HFF-Myc (cell line): ENCODE data around the gene PSD4.

Experiments used
- DNase-seq: peaks from one replicate; pipeline ENCODE4 v3.0.0-alpha.2; 2011; ENCODE audit warnings: low read depth; ENCODE audit errors: extremely low read depth
- H3K4me3 ChIP-seq: replicated peaks from 2 replicates; pipeline ENCODE4 v1.5.1; 2011; ENCODE audit warnings: low read depth, mild to moderate bottlenecking, control low read depth, low read length
- TF ChIP-seq, protein P1 (sequence below): IDR thresholded peaks from 2 replicates; pipeline ENCODE4 v1.5.1; 2012; ENCODE audit warnings: mild to moderate bottlenecking, low read depth, low read length, control low read depth; ENCODE audit errors: missing control alignments

PSD4 gene

DNA sequence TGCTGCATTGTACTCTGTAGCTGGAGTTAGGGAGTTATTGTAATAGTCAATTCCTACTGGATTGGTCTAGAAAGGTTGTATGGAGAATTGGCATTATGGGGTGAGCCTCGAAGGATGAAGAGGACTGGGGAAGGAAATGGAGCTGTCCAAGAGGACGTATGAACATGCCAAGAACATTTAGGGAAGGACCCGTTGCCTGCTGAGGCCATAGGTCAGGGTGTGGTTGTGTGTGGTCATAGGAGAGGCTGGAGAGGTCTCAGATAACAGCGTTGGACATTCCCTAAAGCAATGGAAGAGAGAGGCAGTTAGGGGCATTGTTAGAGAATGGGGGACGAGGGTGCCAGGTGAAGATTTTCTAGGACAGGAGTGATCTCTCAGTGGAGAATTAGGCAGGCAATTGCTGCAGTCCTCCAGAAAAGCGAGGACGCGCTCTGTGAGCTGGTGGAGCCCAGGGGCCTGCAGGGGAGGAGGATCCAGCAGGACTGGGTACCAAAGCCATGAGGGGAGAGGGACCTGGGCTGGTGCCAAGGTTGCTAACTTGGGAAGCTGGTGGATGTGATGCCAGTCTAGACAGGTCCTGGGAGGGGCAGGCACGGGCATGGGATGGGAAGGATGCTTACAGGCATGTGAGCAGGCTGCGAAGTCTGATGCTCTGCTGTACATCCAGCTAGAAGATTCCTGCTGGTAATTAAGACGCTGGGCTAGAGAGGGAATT, 9.4 kb upstream of the PSD4 start:
- TF ChIP-seq, protein P1, sequence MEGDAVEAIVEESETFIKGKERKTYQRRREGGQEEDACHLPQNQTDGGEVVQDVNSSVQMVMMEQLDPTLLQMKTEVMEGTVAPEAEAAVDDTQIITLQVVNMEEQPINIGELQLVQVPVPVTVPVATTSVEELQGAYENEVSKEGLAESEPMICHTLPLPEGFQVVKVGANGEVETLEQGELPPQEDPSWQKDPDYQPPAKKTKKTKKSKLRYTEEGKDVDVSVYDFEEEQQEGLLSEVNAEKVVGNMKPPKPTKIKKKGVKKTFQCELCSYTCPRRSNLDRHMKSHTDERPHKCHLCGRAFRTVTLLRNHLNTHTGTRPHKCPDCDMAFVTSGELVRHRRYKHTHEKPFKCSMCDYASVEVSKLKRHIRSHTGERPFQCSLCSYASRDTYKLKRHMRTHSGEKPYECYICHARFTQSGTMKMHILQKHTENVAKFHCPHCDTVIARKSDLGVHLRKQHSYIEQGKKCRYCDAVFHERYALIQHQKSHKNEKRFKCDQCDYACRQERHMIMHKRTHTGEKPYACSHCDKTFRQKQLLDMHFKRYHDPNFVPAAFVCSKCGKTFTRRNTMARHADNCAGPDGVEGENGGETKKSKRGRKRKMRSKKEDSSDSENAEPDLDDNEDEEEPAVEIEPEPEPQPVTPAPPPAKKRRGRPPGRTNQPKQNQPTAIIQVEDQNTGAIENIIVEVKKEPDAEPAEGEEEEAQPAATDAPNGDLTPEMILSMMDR, result no peak
- H3K4me3 ChIP-seq, result no peak overlapping the region
- no peak for DNase-seq

GRCh38 chr2:113164930-113165585, 8.7 kb upstream of the PSD4 start:
- DNase-seq, result no peak
- H3K4me3 ChIP-seq, result no peak overlapping the region
- TF ChIP-seq, protein P1, result no peak

DNA sequence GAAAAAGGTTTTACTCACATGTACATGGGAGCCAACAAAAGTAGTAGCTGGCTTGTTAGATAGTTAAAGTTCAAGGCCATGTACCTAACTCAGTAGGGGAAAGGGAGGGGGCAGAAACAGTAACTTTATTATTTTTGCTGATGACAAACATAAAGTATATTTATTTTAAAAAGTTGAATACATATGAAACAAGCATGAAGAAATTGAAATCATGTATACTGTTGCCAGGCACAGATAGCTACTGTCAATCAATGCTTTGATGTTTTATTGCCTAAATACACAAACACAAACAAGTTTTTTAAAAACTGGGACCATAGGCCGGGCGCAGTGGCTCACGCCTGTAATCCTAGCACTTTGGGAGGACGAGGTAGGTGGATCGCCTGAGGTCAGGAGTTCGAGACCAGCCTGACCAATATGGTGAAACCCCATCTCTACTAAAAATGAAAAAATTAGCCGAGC, 7.6 kb upstream of the PSD4 start:
- no peak for DNase-seq
- no peak overlapping the region for H3K4me3 ChIP-seq
- TF ChIP-seq, protein P1, result no peak

DNA sequence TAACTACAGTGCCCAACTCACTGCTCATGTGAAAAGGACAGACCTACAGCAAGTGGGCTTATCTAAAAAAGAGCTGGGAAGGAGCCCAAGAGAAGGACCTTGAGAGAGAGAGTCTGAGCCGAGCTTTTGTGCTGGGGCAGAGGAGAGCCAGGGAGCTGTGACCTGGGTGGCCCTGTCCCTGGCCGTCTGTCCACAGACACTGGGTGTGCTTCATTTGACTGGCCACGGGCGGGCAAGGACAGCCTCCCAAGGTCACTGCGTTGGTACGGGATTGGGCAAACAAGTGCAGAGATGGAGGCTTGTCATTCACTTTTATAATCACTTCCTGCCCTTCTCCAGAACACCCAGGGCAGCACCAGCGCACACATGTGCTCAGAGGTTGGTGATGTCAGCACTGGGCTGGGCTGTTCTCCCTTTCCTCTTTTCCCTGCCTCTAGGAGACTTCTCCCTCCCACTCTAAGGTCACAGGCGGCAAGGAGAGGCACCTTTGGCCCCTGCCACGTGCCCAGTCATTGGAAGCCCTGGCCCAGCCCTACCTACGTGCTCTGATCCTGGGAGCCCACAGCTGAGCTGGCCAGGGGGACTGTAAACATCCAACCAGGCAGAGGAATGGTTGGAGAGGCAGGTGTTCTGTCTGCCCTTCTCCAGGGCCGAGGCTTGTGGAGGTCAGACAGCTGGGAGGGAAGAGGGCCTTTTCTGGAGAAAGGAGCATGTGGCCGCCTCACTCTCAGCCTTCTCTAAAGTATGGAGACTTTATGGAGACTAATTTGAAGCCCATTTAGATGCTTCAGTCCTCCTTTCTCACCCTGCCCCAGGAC, 6.4 kb upstream of the PSD4 start:
- no peak for DNase-seq
- H3K4me3 ChIP-seq, result no peak overlapping the region
- TF ChIP-seq, protein P1, result no peak

DNA sequence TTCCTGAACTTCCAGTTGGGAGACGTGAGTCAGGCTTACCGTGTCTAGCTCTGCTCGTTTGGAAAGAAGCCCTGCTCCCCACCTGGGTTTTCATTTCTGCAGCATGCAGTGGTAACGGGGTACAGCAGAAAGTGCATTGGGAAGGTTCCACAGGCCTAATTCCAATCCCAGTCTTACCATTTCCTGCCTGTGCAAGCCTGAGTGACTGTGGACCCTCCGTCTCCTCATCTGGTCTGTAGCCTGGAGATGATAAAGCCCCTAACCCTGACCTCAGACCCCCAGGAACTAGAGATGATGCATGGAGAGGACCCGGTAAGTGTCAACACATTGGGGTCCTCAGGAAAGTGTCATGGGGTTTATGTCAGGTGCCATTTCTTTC, 5.8 kb upstream of the PSD4 start:
- H3K4me3 ChIP-seq, result no peak overlapping the region
- TF ChIP-seq, protein P1, result no peak
- no peak for DNase-seq

DNA sequence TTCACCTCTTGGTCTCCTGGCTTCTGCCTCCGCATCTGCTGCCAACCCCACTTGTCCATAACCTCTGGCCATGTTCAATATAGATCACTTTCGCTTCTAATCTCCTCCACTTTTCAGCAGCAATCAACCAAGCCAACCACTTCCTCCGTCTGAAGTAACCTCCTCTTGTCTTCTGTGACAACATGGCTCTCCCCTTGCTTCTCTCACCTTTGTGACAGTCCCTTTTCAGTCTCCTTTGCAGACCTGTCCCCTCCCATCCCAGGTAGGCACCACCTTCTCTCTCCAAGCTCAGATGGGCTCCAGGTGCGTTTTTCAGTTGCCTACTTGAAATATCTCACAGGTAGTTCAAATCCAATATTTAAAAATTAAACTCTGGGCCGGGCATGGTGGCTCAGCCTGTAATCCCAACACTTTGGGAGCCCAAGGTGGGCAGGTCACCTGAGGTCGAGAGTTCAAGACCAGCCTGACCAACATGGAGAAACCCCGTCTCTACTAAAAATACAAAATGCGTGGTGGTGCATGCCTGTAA, 4.7 kb upstream of the PSD4 start:
- no peak overlapping the region for H3K4me3 ChIP-seq
- TF ChIP-seq, protein P1, result no peak
- no peak for DNase-seq
